Measurements from ENCODE around the gene SMC1B.

- TF ChIP-seq CTCF (IDR thresholded peaks at IDR 0.05) = no peak
- TF ChIP-seq POLR2A (IDR thresholded peaks at IDR 0.05; ENCODE audit: low read depth) = no peak
- no peak for TF ChIP-seq EP300 (IDR thresholded peaks at IDR 0.05)
- no peak for TF ChIP-seq POLR2AphosphoS5 (IDR thresholded peaks at IDR 0.05)
Observed at GRCh38 chr22:45334528-45334927, 78.9 kb downstream of the SMC1B start.

Data from esophagus muscularis mucosa (tissue), 4 donors.